CD4-positive, alpha-beta memory T cell (primary cell): ENCODE measurements around the gene TMOD2. TPM values are rescaled to one million over a fixed set of nuclear protein-coding genes. Genes with fewer than 3 reads are reported as not detected.
"Not testable (repeated sequence)": the region's sequence is repeated elsewhere in the genome, so short reads cannot be mapped to it uniquely, and the experiment has no call there.

ENCODE experiments used
- CTCF ChIA-PET: fragments of 350-600 bp; sonication (Branson Sonifier 250); formaldehyde crosslinking; loops from one replicate; lab custom pipeline; 2021; ENCODE audit warnings: inconsistent platforms; ENCODE audit not compliant: partially characterized antibody; lab: Charles Lee
- POLR2A ChIA-PET: fragments of 350-600 bp; sonication (Branson Sonifier 250); formaldehyde crosslinking; loops from one replicate; lab custom pipeline; 2021; ENCODE audit not compliant: partially characterized antibody; lab: Charles Lee
- DNase-seq, 5 donors: peaks; one replicate each; pipeline versions ENCODE4 v3.0.0 to v3.0.0-alpha.2; 2020 to 2022; ENCODE audit warnings: mixed read lengths in 1 of 5
- H3K27ac ChIP-seq: one replicate; pipeline ENCODE4 v1.7.0; 2013; ENCODE audit warnings: low read depth, low read length
- H3K27me3 ChIP-seq: 2 replicates; pipeline ENCODE4 v1.7.0; 2013; ENCODE audit warnings: mild to moderate bottlenecking, low read length, moderate library complexity; ENCODE audit not compliant: insufficient read depth
- H3K36me3 ChIP-seq: 2 replicates; pipeline ENCODE4 v1.7.0; 2013; ENCODE audit warnings: mild to moderate bottlenecking, low read length, moderate library complexity; ENCODE audit not compliant: insufficient read depth
- H3K4me1 ChIP-seq: 2 replicates; pipeline ENCODE4 v1.7.0; 2013; ENCODE audit warnings: mild to moderate bottlenecking, low read length, moderate library complexity; ENCODE audit not compliant: insufficient read depth
- H3K4me3 ChIP-seq, 2 donors: one replicate each; pipeline ENCODE4 v1.7.0; 2013; ENCODE audit warnings: low read length in 2 of 2, mild to moderate bottlenecking in 1 of 2
- H3K9me3 ChIP-seq, 2 donors: one replicate each; pipeline ENCODE4 v1.7.0; 2013; ENCODE audit warnings: low read length in 2 of 2, control low read depth in 1 of 2; ENCODE audit not compliant: control insufficient read depth in 1 of 2
- H3K27ac Mint-ChIP-seq, 7 donors: one replicate each; pipeline ENCODE4 v1.8.0; 2020 to 2021; ENCODE audit warnings: mixed read lengths in 7 of 7, mild to moderate bottlenecking in 6 of 7, inconsistent platforms in 3 of 7, moderate library complexity in 3 of 7
- H3K27me3 Mint-ChIP-seq, 2 donors: one replicate each; pipeline ENCODE4 v1.8.0; 2020 to 2021; ENCODE audit warnings: mixed read lengths in 2 of 2
- H3K36me3 Mint-ChIP-seq, 2 donors: one replicate each; pipeline ENCODE4 v1.8.0; 2020 to 2021; ENCODE audit warnings: mixed read lengths in 2 of 2, inconsistent platforms in 1 of 2, mild to moderate bottlenecking in 1 of 2
- H3K4me1 Mint-ChIP-seq, 4 donors: one replicate each; pipeline ENCODE4 v1.8.0; 2020 to 2021; ENCODE audit warnings: mixed read lengths in 4 of 4, mild to moderate bottlenecking in 1 of 4
- H3K4me3 Mint-ChIP-seq, 8 donors: one replicate each; pipeline ENCODE4 v1.8.0; 2020 to 2021; ENCODE audit warnings: mixed read lengths in 8 of 8, mild to moderate bottlenecking in 7 of 8, moderate library complexity in 6 of 8, inconsistent platforms in 3 of 8
- H3K9me3 Mint-ChIP-seq, 8 donors: one replicate each; pipeline ENCODE4 v1.8.0; 2020 to 2021; ENCODE audit warnings: mixed read lengths in 8 of 8, mild to moderate bottlenecking in 5 of 8, inconsistent platforms in 3 of 8, moderate library complexity in 1 of 8
- intact Hi-C: fragments of 100-400 bp; cut with micrococcal nuclease; formaldehyde crosslinking; loops from one replicate; pipeline ENCODE4 v1.15.1; 2023
- polyA plus RNA-seq, 2 donors: library from polyadenylated mRNA; unstranded; fragments of 300-500 nt; fragmentation: Illumina TruSeq; gene quantifications; one replicate each; pipeline ENCODE4 v1.2.3, GENCODE V29; 2021
- total RNA-seq, 2 experiments: library from RNA; stranded (reverse); gene quantifications; one replicate each; pipeline ENCODE4 v1.2.3, GENCODE V29; 2021

TMOD2 gene
- total and polyA plus RNA-seq, 4 experiments from 2014 or later, result 1.4 to 20.3 (median 11.4) TPM

DNA sequence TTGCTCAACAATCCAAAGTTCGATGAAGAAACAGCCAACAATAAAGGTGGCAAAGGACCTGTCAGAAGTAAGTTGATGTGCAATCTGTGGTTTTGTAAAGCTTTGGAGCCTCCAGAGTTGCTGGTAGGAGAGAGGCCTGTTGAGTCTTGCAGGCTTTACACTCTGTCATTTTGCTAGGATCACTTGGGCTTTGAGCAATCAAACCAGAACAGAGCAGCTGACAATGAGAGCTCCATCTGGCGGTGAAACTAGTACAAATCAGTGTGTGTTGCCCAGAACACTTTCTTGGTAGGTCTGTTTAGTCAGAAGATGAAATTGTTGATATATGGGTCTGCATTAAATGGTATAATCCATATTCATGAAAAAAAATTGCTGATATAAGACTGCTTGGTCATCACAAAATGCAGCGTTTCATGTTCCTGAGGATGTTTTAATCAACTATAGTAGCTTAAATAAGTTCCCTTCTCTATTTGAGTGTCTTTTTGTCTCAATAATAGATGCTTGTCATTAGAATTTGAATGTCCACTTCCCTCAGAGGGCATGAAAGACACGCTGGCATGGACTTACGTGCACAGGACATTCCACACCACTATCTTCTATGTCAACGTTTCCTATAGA, 25.7 kb downstream of the TMOD2 start:
- Mint-ChIP-seq H3K4me3 (no peak overlapping the region), H3K27ac (peak overlapping the region in 2 of 7 donors; percentile 12 to 36), H3K9me3 (no peaks in the 10 kb centered on the region), H3K36me3 (peaks cover 47 to 56% of the 10 kb centered on the region in 2 donors), H3K27me3 (no peaks in the 10 kb centered on the region), H3K4me1 (peaks cover 4 to 9% (median 7%) of the 10 kb centered on the region in 4 donors)
- peak; percentile 55 to 64 (median 58) for DNase-seq
- Histone ChIP-seq H3K4me1 (no peaks in the 10 kb centered on the region), H3K4me3 (no peak overlapping the region), H3K27me3 (no peaks in the 10 kb centered on the region), H3K27ac (no peak overlapping the region), H3K9me3 (no peaks in the 10 kb centered on the region), H3K36me3 (no peaks in the 10 kb centered on the region)
- ChIA-PET POLR2A (interaction anchor here (0.9 to 2.6 kb wide), 4 partner anchors 25 to 127 kb away, joined by 4 to 23 read pairs (median 10); partner anchors contain the start of gene LYSMD2), CTCF (interaction anchor here (0.5 to 5.0 kb wide), 34 partner anchors 9 to 195 kb away, joined by 3 to 283 read pairs (median 6); partner anchors contain the start of genes LEO1, LYSMD2 and SCG3)
- intact Hi-C loops, result loop anchor here (1.0 to 5.0 kb wide), 4 partner anchors 42 to 450 kb away; no protein-coding TSS in a partner anchor

- Histone ChIP-seq H3K27ac (no peak overlapping the region), H3K27me3 (no peaks in the 10 kb centered on the region), H3K9me3 (no peaks in the 10 kb centered on the region), H3K4me1 (no peaks in the 10 kb centered on the region), H3K4me3 (no peak overlapping the region), H3K36me3 (no peaks in the 10 kb centered on the region)
- Mint-ChIP-seq H3K27me3 (no peaks in the 10 kb centered on the region), H3K4me3 (no peak overlapping the region), H3K27ac (no peak overlapping the region), H3K36me3 (peaks cover 48 to 56% of the 10 kb centered on the region in 2 donors), H3K4me1 (peaks cover 4 to 9% (median 7%) of the 10 kb centered on the region in 4 donors), H3K9me3 (no peaks in the 10 kb centered on the region)
- POLR2A ChIA-PET, result interaction anchor here (2.1 kb wide), 1 partner anchor 43 kb away, joined by 7 read pairs; the partner anchor contains the start of gene LYSMD2
- no peak for DNase-seq
- intact Hi-C loops, result no loop called here
- CTCF ChIA-PET, result interaction anchor here (0.5 to 3.7 kb wide), 3 partner anchors 124 to 892 kb away, joined by 3 to 31 read pairs (median 4); no protein-coding TSS in a partner anchor
These were observed 29.2 kb downstream of the TMOD2 start for GRCh38 chr15:51780636-51781035.

GRCh38 chr15:51781506-51781905, 30.1 kb downstream of the TMOD2 start:
- intact Hi-C loops, result no loop called here

GRCh38 chr15:51782357-51782896, 31.0 kb downstream of the TMOD2 start:
- H3K4me1 ChIP-seq, result no peaks in the 10 kb centered on the region
- CTCF ChIA-PET, result interaction anchor here (4.1 kb wide), 1 partner anchor 133 kb away, joined by 16 read pairs; no protein-coding TSS in a partner anchor
- no peak for DNase-seq
- no peak overlapping the region for H3K4me3 ChIP-seq
- H3K27ac Mint-ChIP-seq, result no peak overlapping the region
- no peak overlapping the region for H3K4me3 Mint-ChIP-seq
- H3K9me3 ChIP-seq, result no peaks in the 10 kb centered on the region
- H3K27me3 ChIP-seq, result no peaks in the 10 kb centered on the region
- POLR2A ChIA-PET, result no interaction called here
- H3K27me3 Mint-ChIP-seq, result no peaks in the 10 kb centered on the region
- H3K9me3 Mint-ChIP-seq, result no peaks in the 10 kb centered on the region
- peaks cover 39 to 61% of the 10 kb centered on the region in 2 donors for H3K36me3 Mint-ChIP-seq
- no peaks in the 10 kb centered on the region for H3K36me3 ChIP-seq
- H3K27ac ChIP-seq, result no peak overlapping the region
- peaks cover 0 to 4% (median 0%) of the 10 kb centered on the region in 4 donors for H3K4me1 Mint-ChIP-seq
- intact Hi-C loops, result no loop called here

More at GRCh38 chr15:51781506-51781905, 30.1 kb downstream of the TMOD2 start:
- ChIA-PET CTCF (interaction anchor here (3.7 kb wide), 1 partner anchor 131 kb away, joined by 31 read pairs; no protein-coding TSS in a partner anchor), POLR2A (interaction anchor here (2.1 kb wide), 1 partner anchor 44 kb away, joined by 7 read pairs; the partner anchor contains the start of gene LYSMD2)
- no peak overlapping the region for H3K4me3 ChIP-seq
- Mint-ChIP-seq H3K36me3 (peaks cover 44 to 62% of the 10 kb centered on the region in 2 donors), H3K4me1 (peaks cover 0 to 4% (median 2%) of the 10 kb centered on the region in 4 donors), H3K27ac (no peak overlapping the region), H3K4me3 (peak overlapping the region in 1 of 8 donors; percentile 38), H3K9me3 (no peaks in the 10 kb centered on the region), H3K27me3 (no peaks in the 10 kb centered on the region)
- no peak overlapping the region for H3K27ac ChIP-seq
- H3K9me3 ChIP-seq, result no peaks in the 10 kb centered on the region
- no peaks in the 10 kb centered on the region for H3K36me3 ChIP-seq
- no peaks in the 10 kb centered on the region for H3K27me3 ChIP-seq
- peak in 1 of 5 donors; percentile 5 for DNase-seq
- H3K4me1 ChIP-seq, result no peaks in the 10 kb centered on the region

DNA sequence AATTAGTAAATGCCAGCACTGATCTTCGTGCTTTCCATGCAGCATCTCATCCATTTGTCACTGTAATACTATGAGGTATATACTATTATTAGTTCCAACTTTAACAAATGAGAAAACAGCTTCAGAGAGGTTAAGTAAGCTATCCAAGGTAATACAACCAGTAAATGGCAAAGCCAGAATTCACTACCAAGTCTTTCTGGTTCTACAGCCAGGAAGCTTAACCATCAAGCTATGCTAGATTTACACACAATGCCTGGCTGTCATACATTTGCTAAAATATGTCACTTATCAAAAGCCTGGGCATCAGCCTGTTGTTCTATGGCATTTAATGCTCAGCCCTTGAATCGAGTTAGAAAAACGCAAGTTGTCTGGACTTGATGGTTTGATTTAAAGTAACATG, 32.6 kb downstream of the TMOD2 start:
- DNase-seq, result no peak
- H3K9me3 ChIP-seq, result no peaks in the 10 kb centered on the region
- CTCF ChIA-PET, result interaction anchor here (4.1 kb wide), 1 partner anchor 134 kb away, joined by 16 read pairs; no protein-coding TSS in a partner anchor
- no peaks in the 10 kb centered on the region for H3K27me3 Mint-ChIP-seq
- no peak overlapping the region for H3K4me3 Mint-ChIP-seq
- peaks cover 42 to 70% of the 10 kb centered on the region in 2 donors for H3K36me3 Mint-ChIP-seq
- no peaks in the 10 kb centered on the region for H3K27me3 ChIP-seq
- H3K9me3 Mint-ChIP-seq, result no peaks in the 10 kb centered on the region
- H3K4me1 Mint-ChIP-seq, result peaks cover 0 to 4% (median 0%) of the 10 kb centered on the region in 4 donors
- no peak overlapping the region for H3K4me3 ChIP-seq
- H3K4me1 ChIP-seq, result no peaks in the 10 kb centered on the region
- H3K27ac ChIP-seq, result no peak overlapping the region
- no peaks in the 10 kb centered on the region for H3K36me3 ChIP-seq
- POLR2A ChIA-PET, result no interaction called here
- intact Hi-C loops, result no loop called here
- no peak overlapping the region for H3K27ac Mint-ChIP-seq

DNA sequence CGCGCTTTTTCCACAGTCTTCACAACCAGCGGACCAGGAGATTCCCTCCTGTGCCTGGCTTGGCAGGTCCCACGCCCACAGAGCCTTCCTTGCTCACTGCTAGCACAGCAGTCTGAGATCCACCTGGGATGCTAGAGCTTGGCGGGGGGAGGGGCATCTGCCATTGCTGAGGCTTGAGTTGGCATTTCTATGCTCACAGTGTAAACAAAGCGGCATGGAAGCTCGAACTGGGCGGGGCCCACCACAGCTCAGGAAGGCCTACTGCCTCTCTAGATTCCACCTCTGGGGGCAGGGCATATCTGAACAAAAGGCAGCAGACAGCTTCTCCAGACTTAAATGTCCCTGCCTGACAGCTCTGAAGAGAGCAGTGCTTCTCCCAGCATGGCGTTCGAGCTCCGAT, 35.7 kb downstream of the TMOD2 start:
- H3K27me3 Mint-ChIP-seq, POLR2A ChIA-PET, H3K36me3 ChIP-seq, H3K9me3 ChIP-seq, H3K27ac ChIP-seq, H3K4me3 Mint-ChIP-seq, H3K27me3 ChIP-seq, H3K4me1 Mint-ChIP-seq, H3K4me3 ChIP-seq, H3K27ac Mint-ChIP-seq, DNase-seq, H3K4me1 ChIP-seq, intact Hi-C loops: not testable (repeated sequence)
- H3K9me3 Mint-ChIP-seq, result peaks cover 0 to 12% (median 0%) of the 10 kb centered on the region in 8 donors
- CTCF ChIA-PET, result interaction anchor here (3.0 kb wide), 1 partner anchor 10 kb away, joined by 10 read pairs; no protein-coding TSS in a partner anchor
- peaks cover 20 to 44% of the 10 kb centered on the region in 2 donors for H3K36me3 Mint-ChIP-seq

DNA sequence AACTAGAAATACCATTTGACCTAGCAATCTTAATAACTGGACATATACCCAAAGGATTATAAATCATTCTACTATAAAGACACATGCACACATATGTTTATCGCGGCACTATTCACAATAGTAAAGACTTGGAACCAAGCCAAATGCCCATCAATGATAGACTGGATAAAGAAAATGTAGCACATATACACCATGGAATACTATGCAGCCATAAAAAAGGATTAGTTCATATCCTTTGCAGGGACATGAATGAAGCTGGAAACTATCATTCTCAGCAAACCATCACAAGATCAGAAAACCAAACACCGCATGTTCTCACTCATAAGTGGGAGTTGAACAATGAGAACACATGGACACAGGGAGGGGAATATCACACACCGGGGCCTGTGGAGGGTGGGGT, 41.1 kb downstream of the TMOD2 start:
- POLR2A ChIA-PET, CTCF ChIA-PET: not testable (repeated sequence)
- H3K9me3 Mint-ChIP-seq, result peaks cover 0 to 14% (median 0%) of the 10 kb centered on the region in 8 donors

More for the DNA sequence above, 41.1 kb downstream of the TMOD2 start:
- DNase-seq, H3K27me3 Mint-ChIP-seq, H3K36me3 ChIP-seq, H3K4me3 ChIP-seq, H3K27me3 ChIP-seq, intact Hi-C loops, H3K4me3 Mint-ChIP-seq, H3K27ac ChIP-seq, H3K4me1 ChIP-seq, H3K4me1 Mint-ChIP-seq, H3K9me3 ChIP-seq, H3K36me3 Mint-ChIP-seq: not testable (repeated sequence)
- peak overlapping the region in 1 of 7 donors; percentile 66 for H3K27ac Mint-ChIP-seq
